Activated CD8-positive, alpha-beta memory T cell treated with anti-CD3 and anti-CD28 coated beads, Interleukin-2, amount 50 U/mL, for 1 hour (primary cell): ENCODE measurements around the gene PPP3CB.
"Not testable (repeated sequence)": the region's sequence is repeated elsewhere in the genome, so short reads cannot be mapped to it uniquely, and the experiment has no call there.

Source experiments
- DNase-seq: peaks from one replicate; pipeline ENCODE4 v3.0.0-alpha.2; 2020; ENCODE audit errors: extremely low read depth

PPP3CB gene

DNA sequence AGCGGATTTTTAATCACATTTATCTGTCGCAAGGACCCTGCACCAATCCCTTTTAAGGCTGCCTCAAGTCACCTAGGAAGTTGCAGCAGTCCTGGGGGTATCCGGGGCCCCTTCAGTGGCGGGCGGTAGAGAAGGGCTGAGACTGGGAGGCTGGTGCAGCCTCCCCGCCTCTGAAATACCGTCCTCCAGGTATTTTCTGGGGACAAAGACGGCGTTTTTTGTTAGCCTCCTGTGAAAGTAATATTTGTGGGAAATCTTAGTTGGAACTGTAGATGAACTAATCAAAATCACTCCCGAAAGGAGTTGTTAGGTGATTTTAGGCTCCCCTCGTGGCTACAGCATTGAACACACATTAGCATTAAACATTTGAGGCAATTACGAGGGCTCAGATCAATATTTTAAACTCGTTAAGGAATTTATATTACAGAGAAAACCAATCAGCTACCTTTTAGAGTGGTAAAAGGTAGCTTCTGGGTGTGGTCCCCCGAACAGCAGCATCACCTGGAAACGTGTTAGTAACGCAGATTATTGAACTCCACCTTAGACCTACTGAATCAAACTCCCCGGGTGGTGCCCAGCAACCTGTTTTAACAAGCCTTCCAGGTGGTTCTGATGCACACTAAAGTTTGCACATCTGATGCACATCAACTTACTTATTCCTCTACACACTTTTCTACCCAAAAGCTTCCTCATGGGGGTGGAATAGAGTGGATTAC is 81.4 kb downstream of the PPP3CB start:
- no peak for DNase-seq

DNA sequence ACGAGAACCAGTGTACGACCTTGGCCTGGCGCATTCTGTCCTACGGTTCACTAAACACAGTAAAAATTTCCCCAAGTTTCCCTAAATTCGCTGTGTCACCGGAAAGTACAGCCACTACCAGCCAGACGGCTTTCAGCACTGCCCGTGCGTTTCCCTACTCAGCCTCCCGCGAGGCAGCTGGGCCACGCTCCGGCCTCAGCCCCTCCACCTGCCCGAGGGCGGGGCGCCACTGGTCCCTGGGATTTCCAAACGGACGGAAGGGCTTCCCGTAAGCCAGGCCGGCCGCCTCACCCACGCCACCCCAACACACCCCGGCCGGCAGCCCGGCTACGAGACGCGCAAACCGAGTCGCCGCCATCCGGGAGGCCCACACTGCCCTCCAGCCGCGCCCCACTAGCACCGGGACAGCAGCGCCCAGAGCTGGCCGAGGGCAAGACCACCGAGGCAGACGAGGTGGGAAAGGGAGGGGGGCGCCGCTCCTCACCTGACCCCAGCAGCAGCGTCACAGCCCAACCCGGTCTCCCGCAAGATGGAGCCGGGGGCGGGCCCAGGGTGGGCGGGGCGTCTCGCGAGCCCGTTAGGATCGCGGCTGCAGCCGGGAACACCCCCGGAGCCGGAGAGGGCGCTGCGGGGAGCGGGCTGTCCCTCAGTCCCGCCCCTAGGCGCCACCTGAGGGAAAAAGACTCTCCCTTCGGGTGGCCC is 82.1 kb downstream of the PPP3CB start, which contains the start of gene ANXA7:
TSS of gene ANXA7 (minus strand) at position 531 of the 702 bp plus-strand sequence. CDS start 13,202 bp downstream, outside the sequence.
- DNase-seq: peak; percentile 71

- no peak for DNase-seq
Observed at GRCh38 chr10:73413108-73413527, 82.7 kb downstream of the PPP3CB start.

GRCh38 chr10:73410897-73411296 is 84.9 kb downstream of the PPP3CB start:
- no peak for DNase-seq

DNA sequence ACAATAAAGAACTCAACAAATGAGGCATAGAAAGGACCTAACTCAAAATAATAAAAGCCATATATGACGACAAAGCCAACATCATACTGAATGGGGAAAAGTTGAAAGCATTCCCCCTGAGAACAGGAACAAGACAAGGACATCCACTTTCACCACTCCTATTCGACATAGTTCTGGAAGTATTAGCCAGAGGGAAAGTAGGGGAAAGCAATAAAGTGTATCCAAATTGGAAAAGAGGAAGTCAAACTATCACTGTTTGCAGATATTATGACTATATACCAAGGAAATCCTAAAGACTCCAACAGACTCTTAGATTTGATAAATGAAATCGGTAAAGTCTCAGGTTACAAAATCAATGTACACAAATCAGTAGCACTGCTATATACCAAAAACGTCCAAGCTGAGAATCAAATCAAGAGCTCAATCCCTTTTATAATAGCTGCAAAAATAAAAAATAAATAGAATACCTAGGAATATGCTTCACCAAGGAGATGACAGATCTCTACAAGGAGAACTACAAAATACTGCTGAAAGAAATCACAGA is 86.8 kb downstream of the PPP3CB start:
- no peak for DNase-seq

- no peak for DNase-seq
Observed at GRCh38 chr10:73408061-73408460, 87.8 kb downstream of the PPP3CB start.

DNA sequence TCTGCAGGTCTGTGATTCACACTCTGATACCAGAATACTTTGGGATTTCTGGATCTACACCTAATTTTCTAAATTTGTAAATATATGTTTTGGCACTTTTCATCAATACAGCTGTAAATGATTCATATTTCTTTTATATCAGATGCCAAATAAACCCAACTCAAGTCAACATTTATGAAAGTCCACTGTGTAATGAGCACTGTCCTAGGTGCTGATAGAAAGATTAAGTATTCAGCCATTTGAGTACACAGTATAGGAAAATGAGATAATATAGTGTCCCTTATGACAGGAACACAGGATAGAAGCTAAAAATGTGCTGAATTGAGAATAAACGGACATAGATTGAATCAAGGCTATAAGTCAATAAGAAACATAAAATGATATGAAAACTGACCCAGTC is 88.3 kb downstream of the PPP3CB start:
- DNase-seq: no peak

DNA sequence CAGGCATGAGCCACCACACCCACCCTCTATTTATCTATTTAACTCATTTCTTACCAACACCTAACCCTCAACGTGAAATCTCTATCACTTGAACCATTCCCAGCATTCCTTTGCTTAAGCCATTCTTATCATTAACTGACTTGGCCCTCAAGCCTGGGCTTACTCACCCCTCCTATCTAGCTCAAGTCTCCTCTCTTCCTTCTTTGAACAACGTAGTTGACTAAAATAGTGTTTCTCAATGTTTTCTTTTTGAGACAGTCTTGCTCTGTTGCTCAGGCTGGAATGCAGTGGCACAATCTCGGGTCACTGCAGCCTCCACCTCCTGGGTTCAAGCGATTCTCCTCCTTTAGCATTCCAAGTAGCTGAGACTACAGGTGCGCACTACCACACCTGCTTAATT is 89.0 kb downstream of the PPP3CB start:
- DNase-seq: no peak

DNA sequence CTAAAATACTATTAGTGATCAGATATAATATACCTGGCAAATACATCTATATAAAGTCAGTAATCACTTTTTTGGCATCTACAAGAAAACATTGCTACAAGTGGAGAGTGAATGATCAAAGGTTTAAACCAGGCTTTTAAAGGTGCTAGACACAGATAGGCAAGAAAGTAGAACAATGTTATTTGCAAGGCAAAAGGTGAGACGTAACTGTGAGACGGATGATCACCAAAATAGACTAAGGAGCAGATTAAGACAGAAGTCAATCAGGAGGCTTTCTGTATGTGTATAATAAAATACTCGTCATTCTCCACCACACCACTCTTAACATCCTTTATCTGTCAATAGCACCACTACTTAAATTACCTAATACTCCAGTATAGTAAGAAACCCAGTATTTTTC is 90.3 kb downstream of the PPP3CB start:
- no peak for DNase-seq

DNA sequence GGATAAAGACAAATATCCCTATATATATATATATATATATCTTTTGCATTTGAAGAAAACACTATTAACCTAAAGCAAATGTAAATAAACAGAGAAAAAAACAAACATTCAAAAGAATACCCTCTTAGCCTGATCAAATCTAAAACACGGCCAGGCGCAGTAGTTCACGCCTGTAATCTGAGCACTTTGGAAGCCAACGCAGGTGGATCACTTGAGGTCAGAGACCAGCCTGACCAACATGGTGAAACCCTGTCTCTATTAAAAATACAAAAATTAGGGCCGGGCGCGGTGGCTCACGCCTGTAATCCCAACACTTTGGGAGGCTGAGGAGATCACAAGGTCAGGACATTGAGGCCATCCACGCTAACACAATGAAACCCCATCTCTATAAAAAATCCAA is 91.1 kb downstream of the PPP3CB start:
- no peak for DNase-seq

- no peak for DNase-seq
Observed at GRCh38 chr10:73401636-73402035, 94.2 kb downstream of the PPP3CB start.

DNA sequence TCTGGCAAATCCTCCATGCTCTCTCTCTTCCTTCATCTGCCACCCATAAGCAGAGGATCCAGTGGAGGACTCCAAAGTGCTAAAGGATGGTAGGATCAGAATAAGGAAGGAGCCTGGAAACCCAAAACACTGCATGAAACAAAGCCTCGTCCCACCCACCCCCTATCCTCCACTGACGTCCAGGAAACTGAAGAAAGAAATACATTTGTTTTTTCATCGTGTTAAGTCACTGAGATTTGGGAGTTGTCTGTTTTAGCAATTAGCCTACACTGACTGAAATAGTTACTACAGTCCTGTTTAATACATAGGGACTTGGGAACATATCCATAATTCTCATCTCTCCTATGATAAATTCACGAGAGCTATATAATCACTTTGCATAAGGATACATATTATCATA is 96.8 kb downstream of the PPP3CB start:
- no peak for DNase-seq

- no peak for DNase-seq
Observed at GRCh38 chr10:73398024-73398423, 97.8 kb downstream of the PPP3CB start.

- DNase-seq: not testable (repeated sequence)
Observed at GRCh38 chr10:73394325-73394724, 101.5 kb downstream of the PPP3CB start.

DNA sequence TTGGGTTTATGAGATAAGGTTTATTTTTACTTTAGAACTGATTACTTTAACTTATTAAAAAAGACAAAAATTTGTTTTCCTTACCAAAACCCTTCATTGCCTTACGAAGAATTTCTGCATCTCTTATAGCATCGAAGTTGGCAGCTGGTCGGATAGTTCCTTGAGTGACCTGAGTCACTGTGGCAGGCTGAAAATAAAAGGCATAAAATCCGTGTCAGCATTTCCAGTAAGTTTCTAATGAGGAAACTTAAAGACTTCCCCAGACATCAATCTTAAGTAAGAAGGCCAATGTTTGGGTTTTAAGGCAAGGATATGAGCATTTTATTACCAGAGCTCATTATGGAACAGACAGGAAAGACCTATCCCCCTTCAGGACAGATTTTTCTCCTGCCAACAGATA is 107.6 kb downstream of the PPP3CB start:
- no peak for DNase-seq

DNA sequence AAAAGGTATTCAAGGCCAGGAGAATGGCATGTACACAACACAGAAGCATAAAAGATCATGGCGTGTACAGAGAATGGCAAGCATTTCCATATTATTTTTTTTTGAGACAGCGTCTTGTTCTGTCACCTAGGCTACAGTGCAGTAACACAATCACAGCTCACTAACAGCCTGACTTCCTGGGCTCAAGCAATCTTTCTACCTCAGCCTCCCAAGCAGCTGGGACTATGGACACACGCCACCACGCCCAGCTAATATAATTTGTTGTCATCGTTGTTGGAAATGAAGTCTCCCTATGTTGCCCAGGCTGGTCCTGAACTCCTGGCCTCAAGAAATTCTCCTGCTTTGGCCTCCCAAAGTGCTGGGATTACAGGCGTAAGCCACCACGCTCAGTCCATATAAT is 109.2 kb downstream of the PPP3CB start:
- DNase-seq: no peak
